Body of pancreas (tissue), 4 donors: Measurements from ENCODE around the gene ACCS.

Experiments
- POLR2A ChIP-seq, 3 donors: fragments of 450-650 bp; IDR thresholded peaks; one replicate each; pipeline ENCODE4 v1.6.1; 2016; ENCODE audit warnings: antibody characterized with exemption in 3 of 3, mild to moderate bottlenecking in 2 of 3
- TF ChIP-seq, protein P1 (sequence below), 7 experiments: fragments of 450-650 bp in 4 of 7; fragments of 200-600 bp in 3 of 7; sonication (generic) in 3 of 7; IDR thresholded peaks; one replicate each; pipeline ENCODE4 v1.5.1; 2016 to 2019; ENCODE audit warnings: antibody characterized with exemption in 7 of 7

DNA sequence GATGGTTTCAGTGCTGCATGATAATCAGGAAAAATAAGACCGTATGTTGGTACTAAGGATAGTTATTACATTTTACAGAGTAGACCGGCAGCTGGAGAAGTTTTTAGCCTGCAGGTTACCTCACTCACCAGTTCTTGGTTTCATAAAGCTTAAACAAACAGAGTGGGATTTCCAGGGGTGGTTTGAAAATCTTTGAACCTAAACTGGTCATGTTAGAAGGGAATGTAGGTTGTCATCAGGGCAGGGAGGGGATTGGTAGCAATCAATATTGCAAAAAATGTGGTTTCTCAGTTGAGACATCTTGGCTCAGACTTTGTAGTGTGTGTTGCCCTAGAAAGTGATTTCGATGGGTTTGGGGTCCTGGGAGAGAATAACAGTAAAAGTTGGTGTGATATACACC lies 46.9 kb downstream of the ACCS start:
- TF ChIP-seq, protein P1, sequence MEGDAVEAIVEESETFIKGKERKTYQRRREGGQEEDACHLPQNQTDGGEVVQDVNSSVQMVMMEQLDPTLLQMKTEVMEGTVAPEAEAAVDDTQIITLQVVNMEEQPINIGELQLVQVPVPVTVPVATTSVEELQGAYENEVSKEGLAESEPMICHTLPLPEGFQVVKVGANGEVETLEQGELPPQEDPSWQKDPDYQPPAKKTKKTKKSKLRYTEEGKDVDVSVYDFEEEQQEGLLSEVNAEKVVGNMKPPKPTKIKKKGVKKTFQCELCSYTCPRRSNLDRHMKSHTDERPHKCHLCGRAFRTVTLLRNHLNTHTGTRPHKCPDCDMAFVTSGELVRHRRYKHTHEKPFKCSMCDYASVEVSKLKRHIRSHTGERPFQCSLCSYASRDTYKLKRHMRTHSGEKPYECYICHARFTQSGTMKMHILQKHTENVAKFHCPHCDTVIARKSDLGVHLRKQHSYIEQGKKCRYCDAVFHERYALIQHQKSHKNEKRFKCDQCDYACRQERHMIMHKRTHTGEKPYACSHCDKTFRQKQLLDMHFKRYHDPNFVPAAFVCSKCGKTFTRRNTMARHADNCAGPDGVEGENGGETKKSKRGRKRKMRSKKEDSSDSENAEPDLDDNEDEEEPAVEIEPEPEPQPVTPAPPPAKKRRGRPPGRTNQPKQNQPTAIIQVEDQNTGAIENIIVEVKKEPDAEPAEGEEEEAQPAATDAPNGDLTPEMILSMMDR (IDR thresholded peaks at IDR 0.05), result no peak
- TF ChIP-seq POLR2A (IDR thresholded peaks at IDR 0.05), result no peak
